Measurements from ENCODE around the gene CDHR3. TPM values are rescaled to one million over a fixed set of nuclear protein-coding genes. Genes with fewer than 3 reads are reported as not detected.

CDHR3 gene
- total and polyA plus RNA-seq, 2 of the 8 experiments (the other 6 are each of a cell fraction or from before 2014, with no cell fraction given): 6.4 to 6.8 TPM

- Histone ChIP-seq H3K56ac (replicated peaks; ENCODE audit: insufficient read length, low read depth, low read length) (no peak overlapping the region), H2BK12ac (ENCODE audit: low read depth, low read length) (peak overlapping the region; percentile 13; the same call in 1 of the 2 replicates), H4K20me1 (replicated peaks in 1 of 2; ENCODE audit: control insufficient read depth in 1 of 2, insufficient read depth in 2 of 2, low read length in 2 of 2) (no peaks in the 10 kb centered on the region), H2AFZ (ENCODE audit: low read length) (no peak overlapping the region), H3K9ac (replicated peaks in 1 of 4; ENCODE audit: extremely low read depth in 1 of 4, low read depth in 3 of 4, low read length in 3 of 4) (no peak overlapping the region), H2BK20ac (ENCODE audit: low read length) (no peak overlapping the region), H3K79me2 (ENCODE audit: control insufficient read depth in 1 of 2, insufficient read depth in 2 of 2, low read length in 2 of 2) (no peaks in the 10 kb centered on the region), H3K79me1 (ENCODE audit: low read depth, low read length) (no peaks in the 10 kb centered on the region), H3K36me3 (ENCODE audit: control insufficient read depth in 2 of 4, insufficient read depth in 4 of 4, low read length in 3 of 4) (no peaks in the 10 kb centered on the region), H3K4me2 (ENCODE audit: insufficient read depth in 1 of 2, low read depth in 2 of 2, low read length in 2 of 2) (no peak overlapping the region), H3K27me3 (replicated peaks in 1 of 4; ENCODE audit: control insufficient read depth in 3 of 4, extremely low read depth in 1 of 4, insufficient read depth in 3 of 4, low read length in 3 of 4) (no peaks in the 10 kb centered on the region), H4K8ac (ENCODE audit: extremely low read depth, insufficient read depth, low read length) (no peak overlapping the region), H3K23ac (ENCODE audit: insufficient read length) (no peak overlapping the region), H3K23me2 (ENCODE audit: low read depth, low read length) (no peaks in the 10 kb centered on the region), H2BK120ac (replicated peaks; ENCODE audit: low read depth, low read length) (no peak overlapping the region), H3K4me1 (replicated peaks in 1 of 4; ENCODE audit: control insufficient read depth in 3 of 4, insufficient read depth in 4 of 4, low read length in 3 of 4) (peaks cover 8 to 19% (median 13%) of the 10 kb centered on the region in 4 experiments; a peak in 6 of 7 replicates), H3K27ac (ENCODE audit: low read depth, low read length) (no peak overlapping the region), H3K4me3 (ENCODE audit: extremely low read depth in 1 of 4, insufficient read depth in 2 of 4, low read depth in 3 of 4, low read length in 4 of 4) (no peak overlapping the region), H3K4ac (replicated peaks; ENCODE audit: insufficient read length, low read depth, low read length) (no peak overlapping the region), H3K18ac (ENCODE audit: extremely low read depth, low read length) (no peak overlapping the region), H4K5ac (ENCODE audit: insufficient read length, low read depth, low read length) (no peak overlapping the region), H2AK5ac (ENCODE audit: low read depth, low read length) (no peak overlapping the region), H3K9me3 (ENCODE audit: insufficient read depth in 2 of 2, low read depth in 1 of 2, low read length in 1 of 2) (no peaks in the 10 kb centered on the region), H2BK5ac (ENCODE audit: low read depth, low read length) (no peak overlapping the region), H4K91ac (replicated peaks; ENCODE audit: insufficient read length, low read length) (no peak overlapping the region), H2BK15ac (ENCODE audit: low read length) (no peak overlapping the region), H3K14ac (ENCODE audit: insufficient read length) (no peak overlapping the region)
- DNase-seq (ENCODE audit: low read depth in 1 of 2, low spot score in 2 of 2) (no peak), FAIRE-seq (no peak)
- CTCF ChIA-PET (ENCODE audit: partially characterized antibody): interaction anchor here (0.6 to 18.0 kb wide), 11 partner anchors 9 to 376 kb away, joined by 3 to 265 read pairs (median 6); no protein-coding TSS in a partner anchor
- POLR2A ChIA-PET (ENCODE audit: partially characterized antibody): interaction anchor here (0.8 to 1.7 kb wide), 4 partner anchors 9 to 29 kb away, joined by 3 to 4 read pairs (median 4); no protein-coding TSS in a partner anchor
- WGBS, 2 experiments (ENCODE audit: extremely low coverage in 1 of 2, insufficient coverage in 1 of 2, insufficient read length in 1 of 2, insufficient replicate concordance in 2 of 2, low coverage in 1 of 2, low lambda C conversion rate in 2 of 2, missing lambda C conversion rate in 1 of 2): 91% methylated on average over 2 of the region's 2 CpGs; no CpG with 5 or more reads in 1 of the 2 experiments
- TF ChIP-seq RFX5 (IDR thresholded peaks at IDR 0.05; ENCODE audit: borderline replicate concordance, low read depth, low read length) (no peak), SP2 (IDR thresholded peaks at IDR 0.05; ENCODE audit: low read length) (no peak), SRF (IDR thresholded peaks at IDR 0.05; ENCODE audit: low read depth, low read length) (no peak), EP300 (IDR thresholded peaks at IDR 0.05; ENCODE audit: borderline replicate concordance in 1 of 2, low read depth in 2 of 2, low read length in 2 of 2) (no peak), ASH2L (IDR thresholded peaks at IDR 0.05; ENCODE audit: low read length) (no peak)
These were observed 56.4 kb downstream of the CDHR3 start for GRCh38 chr7:106019470-106019820.
